ENCODE measurements around the gene MAPRE3.

Gene MAPRE3

GRCh38 chr2:27032495-27033252, 62.2 kb downstream of the MAPRE3 start, which contains the start of gene TMEM214:
TMEM214 (plus strand) TSS chr2:27032965; CDS start chr2:27033016, 51 bp downstream.
- no peak for TF ChIP-seq CTCF (conservative IDR thresholded peaks at IDR 0.05)
- peak; percentile 74; the same call in 1 of the 2 replicates for TF ChIP-seq ZFX (IDR thresholded peaks at IDR 0.05)
- peak within 1 kb of the TSS; percentile 91 for H3K27ac ChIP-seq

GRCh38 chr2:27033253-27033852, 62.9 kb downstream of the MAPRE3 start:
- no peak for TF ChIP-seq CTCF (conservative IDR thresholded peaks at IDR 0.05)
- no peak; the same call in 1 of the 2 replicates for TF ChIP-seq ZFX (IDR thresholded peaks at IDR 0.05)
- peak overlapping the region; percentile 91 for H3K27ac ChIP-seq

- TF ChIP-seq CTCF (conservative IDR thresholded peaks at IDR 0.05) (no peak), ZFX (IDR thresholded peaks at IDR 0.05) (no peak)
- no peak overlapping the region for H3K27ac ChIP-seq
Measured at GRCh38 chr2:27038012-27038411, 67.6 kb downstream of the MAPRE3 start.

GRCh38 chr2:27038631-27039339, 68.3 kb downstream of the MAPRE3 start:
- TF ChIP-seq CTCF (conservative IDR thresholded peaks at IDR 0.05) (no peak), ZFX (IDR thresholded peaks at IDR 0.05) (no peak)
- no peak overlapping the region for H3K27ac ChIP-seq

GRCh38 chr2:27039426-27039825, 69.0 kb downstream of the MAPRE3 start:
- no peak for TF ChIP-seq CTCF (conservative IDR thresholded peaks at IDR 0.05)
- TF ChIP-seq ZFX (IDR thresholded peaks at IDR 0.05): no peak

GRCh38 chr2:27039871-27040270, 69.4 kb downstream of the MAPRE3 start:
- no peak overlapping the region for H3K27ac ChIP-seq
- TF ChIP-seq ZFX (IDR thresholded peaks at IDR 0.05): no peak
- TF ChIP-seq CTCF (conservative IDR thresholded peaks at IDR 0.05): no peak

More at GRCh38 chr2:27039426-27039825, 69.0 kb downstream of the MAPRE3 start:
- H3K27ac ChIP-seq: no peak overlapping the region

- TF ChIP-seq ZFX (IDR thresholded peaks at IDR 0.05): no peak
- no peak for TF ChIP-seq CTCF (conservative IDR thresholded peaks at IDR 0.05)
- no peak overlapping the region for H3K27ac ChIP-seq
Measured at GRCh38 chr2:27040282-27040681, 69.8 kb downstream of the MAPRE3 start.

Measured in C4-2B (cell line).